Right renal pelvis (tissue), 4 donors: ENCODE data around the gene ZNF428. TPM values are rescaled to one million over a fixed set of nuclear protein-coding genes. Genes with fewer than 3 reads are reported as not detected.
"Not testable (repeated sequence)": the region's sequence is repeated elsewhere in the genome, so short reads cannot be mapped to it uniquely, and the experiment has no call there.

Source experiments
- DNase-seq, 4 donors: peaks; one replicate each; pipeline ENCODE4 v3.0.0-alpha.2; 2013; ENCODE audit warnings: low read depth in 4 of 4, low spot score in 3 of 4, missing footprints in 1 of 4
- polyA plus RNA-seq, 4 donors: library from polyadenylated mRNA; unstranded; fragments of 120-200 nt; gene quantifications; one replicate each; pipeline ENCODE4 v1.2.1, GENCODE V29; 2013; ENCODE audit not compliant: insufficient read length in 4 of 4

The ZNF428 gene
- polyA plus RNA-seq, 4 donors = 76.5 to 141 (median 91.1) TPM

DNA sequence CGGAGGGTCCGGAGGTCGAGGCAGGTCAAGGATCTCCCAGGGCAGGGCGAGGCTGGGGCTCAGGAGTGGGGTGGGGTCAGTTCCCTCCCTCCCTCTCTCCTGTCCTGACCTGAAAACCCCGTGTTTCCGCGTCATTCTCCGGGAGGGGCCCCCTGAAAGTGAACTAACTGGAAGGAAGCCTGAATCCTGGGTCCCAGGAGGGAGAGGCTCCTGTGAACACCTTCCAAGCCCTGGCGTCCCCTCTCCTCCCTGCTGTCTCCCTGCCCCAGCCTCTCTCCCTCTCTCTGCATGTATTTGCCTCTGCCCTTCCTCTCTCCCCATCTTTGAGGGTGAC lies 21.0 kb upstream of the ZNF428 start:
- DNase-seq = no peak

DNA sequence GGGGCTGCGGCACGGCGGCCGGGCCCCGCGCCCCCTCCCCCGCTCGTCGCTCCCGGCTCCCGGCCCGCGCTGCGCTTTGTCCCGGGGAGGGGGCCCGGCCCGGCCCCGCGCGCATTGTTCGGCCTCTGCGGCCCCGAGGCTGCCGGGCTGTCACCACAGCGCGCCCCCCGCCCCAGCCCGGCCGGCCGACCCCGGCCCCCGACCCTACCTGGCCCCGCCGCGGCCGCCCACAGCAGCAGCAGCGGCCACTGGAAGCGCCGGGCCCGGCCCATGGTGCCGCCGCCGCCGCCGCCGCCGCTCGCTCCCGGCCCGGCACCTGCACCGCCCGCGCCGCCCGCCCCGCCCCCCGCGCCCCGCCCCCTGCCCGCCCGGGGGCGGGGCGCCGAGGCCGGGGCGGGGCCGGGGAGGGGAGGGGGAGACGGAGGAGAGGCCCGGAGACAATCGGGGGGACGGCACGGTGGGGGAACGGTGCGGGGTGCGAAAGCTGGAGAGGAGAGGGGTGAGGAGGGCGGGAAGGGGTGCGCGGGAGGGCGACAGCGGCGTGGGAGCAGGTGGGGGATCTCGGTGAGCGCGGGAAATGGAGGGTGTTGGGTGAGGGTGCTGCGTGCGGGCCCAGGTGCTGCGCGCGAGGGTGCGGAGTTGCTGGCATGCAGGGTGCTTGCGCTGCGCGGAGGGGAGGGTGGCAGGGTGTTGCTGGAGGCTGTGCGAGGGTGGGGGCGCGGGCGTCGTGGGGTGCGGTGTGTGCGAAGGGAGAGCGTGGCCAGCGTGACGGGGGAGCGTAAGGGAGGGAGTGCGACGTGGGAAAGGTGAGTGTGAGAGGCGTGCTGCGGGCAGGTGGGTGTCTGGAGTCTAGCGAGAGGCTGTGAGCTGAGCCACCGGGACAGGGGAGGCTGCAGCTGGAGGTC lies 20.3 kb upstream of the ZNF428 start, which contains the start of gene CADM4:
Gene CADM4 (minus strand): TSS at position 332 of the 905 bp plus-strand sequence. CDS start 60 bp downstream, at position 272.
- DNase-seq = no peak

DNA sequence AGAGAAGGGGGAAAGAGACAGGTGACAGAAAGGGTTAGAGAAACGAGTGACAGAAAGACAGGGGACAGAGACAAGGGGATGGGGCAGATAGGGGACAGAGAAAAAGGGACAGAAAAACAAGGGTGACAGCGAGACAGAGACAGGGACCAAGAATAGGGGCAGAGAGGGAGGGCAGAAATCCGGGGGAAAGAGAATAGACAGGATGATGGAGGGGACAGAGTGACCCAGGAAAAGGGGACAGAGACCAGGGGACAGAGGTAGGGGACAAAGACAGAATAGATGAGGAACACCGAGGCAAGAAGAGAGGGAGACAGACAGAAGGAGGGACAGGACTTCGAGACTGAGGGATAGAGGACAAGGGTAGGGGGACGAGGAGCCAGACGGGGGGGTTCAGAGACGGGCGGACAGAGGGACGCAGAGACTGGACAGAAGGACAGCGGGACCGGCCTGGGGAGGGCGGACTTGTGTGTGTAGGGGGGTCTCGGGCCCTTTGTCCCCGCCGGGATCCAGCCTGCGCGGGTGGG lies 19.6 kb upstream of the ZNF428 start:
- DNase-seq = no peak

DNA sequence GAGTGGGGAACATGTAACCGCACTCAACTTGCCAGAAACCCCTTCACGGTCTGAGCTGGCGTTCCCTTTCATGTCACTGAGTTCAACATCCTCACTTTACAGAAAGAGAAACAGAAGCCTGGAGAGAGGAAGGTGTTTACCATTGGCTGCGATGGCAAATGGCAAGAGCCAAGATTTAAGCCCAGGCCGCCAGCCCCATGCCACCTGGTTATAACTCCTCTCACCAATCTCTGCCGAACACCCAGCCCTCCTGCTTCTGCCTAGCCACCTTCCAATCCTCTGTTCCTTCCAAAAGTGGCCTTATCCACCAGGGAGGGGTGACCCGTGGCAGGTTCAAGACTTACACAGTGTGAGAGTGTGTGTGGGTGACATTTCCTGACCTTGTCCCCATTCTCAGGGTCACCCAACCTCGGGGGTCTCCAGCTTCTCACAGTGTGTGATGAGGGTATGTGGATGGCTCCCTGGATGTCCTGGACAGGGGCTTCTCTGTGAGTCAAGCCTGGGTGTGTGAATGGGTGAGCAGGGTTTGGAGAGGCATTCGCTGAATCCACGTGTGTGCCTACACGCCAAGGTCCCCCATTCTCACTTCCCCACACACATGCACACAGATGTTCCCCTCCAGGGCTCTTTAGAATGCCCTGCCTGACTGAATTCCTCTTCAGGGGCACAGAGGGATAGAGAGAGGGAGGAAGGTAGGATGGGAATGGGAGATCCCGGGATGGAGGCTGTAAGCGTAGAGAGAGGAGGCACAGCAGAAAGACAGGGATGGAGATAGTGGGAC lies 19.0 kb upstream of the ZNF428 start:
- no peak for DNase-seq

DNA sequence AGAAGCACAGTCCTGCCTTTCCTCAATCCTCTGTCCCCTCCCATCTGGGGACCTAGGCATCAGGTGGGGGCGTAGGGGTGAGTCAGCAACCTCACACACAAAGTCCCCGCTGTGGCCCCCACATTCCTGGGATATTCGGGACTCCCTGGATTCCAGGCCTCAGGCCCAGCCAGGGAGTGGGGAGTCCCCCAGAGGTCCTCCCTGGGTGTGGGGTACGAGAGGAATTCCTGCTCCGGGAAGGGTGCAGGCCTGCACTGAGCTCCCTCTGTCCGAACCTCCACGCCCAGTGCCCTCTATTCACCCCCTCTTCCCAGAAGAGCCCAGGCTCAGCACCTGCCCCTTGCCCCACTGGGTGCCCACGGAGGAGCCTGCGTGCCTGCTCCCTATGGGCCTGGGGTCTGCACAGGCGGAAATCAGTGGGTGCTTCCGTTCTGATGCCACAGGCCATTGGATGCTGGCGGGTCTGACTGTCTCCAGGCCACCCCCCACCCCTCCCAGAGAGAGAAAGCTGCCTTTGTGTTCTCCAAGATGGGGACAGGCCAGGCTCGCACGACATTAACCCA lies 16.8 kb upstream of the ZNF428 start:
- no peak for DNase-seq

DNA sequence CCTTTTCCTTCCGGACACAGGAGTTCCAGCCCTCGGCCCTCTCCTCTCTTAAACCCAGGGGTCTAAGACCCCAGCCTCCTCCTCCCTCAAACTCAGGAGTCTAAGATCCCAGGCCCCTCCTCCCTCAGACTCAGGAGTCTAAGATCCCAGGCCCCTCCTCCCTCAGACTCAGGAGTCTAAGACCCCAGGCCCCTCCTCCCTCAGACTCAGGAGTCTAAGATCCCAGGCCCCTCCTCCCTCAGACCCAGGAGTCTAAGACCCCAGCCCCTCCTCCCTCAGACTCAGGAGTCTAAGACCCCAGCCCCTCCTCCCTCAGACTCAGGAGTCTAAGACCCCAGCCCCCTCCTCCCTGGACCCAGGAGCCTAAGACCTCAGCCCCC lies 16.1 kb upstream of the ZNF428 start:
- not testable (repeated sequence) for DNase-seq

DNA sequence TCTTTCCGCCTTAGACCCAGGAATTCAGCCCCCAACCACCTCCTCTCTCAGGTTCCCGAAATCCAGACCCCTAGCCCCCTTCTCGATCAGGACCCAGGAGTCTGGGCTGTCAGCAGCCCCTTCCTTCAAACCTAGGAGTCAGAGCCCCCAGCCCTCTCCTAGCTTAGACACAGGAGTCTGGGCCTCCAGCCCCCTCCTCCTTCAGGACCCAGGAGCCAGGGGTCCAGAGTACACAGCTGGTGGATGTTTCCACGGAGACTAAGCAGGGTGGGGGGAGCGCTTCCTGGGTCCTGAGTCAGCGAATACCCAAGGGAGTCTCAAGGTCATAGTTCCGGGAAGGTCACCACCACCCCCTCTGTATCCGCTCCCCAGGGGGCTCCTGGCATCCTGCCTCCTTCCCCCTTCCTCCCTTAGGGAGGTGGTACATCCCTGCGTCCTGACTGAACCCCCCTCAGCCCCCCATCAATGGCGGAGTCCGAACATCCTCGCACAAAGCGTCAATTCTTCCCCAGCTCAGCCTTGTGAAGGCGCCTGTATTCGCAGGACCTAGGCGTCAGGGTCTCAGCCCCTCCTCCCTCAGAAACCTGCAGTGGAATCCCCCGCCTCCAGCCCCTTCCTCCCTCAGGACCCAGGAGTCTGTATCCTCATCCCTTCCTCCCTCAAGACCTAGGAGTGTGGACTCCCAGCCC lies 15.6 kb upstream of the ZNF428 start:
- no peak for DNase-seq

DNA sequence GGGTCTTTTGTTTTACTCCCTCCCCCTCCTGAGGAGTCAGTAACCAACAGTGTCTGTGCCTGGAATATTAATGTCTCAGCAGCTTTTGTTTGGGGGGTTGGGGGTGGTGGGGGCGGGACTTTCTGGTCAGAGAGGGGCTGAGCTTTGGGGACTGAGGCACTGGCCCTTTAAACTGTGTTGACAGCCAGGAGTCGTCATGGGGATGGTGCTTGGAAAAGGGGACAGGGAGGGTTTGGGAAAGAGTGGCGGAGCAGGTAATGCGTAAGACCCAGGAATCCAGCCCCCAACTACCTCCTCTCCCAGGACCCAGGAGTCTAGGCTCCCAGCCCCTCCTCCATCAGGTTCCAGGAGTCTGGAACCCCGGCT lies 15.1 kb upstream of the ZNF428 start:
- no peak for DNase-seq

DNA sequence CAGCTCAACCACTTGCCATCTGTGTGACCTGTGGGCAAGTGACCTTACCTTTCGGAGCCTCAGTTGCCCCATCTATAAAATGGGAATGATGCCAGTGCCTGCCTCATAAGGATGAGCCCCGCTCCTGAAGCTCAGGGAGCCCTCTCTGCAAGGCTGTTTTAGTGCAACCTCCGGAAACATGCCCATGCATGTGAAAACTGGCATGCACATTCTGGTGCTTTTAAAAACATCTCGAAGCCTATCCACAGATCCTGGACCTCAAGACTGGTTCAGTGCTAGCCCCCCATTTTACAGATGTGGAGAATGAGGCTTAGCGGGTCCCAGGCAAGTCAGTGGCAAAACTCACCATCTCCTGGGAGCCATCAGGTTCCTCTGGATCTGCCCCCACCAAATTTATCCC lies 14.6 kb upstream of the ZNF428 start:
- DNase-seq = no peak

DNA sequence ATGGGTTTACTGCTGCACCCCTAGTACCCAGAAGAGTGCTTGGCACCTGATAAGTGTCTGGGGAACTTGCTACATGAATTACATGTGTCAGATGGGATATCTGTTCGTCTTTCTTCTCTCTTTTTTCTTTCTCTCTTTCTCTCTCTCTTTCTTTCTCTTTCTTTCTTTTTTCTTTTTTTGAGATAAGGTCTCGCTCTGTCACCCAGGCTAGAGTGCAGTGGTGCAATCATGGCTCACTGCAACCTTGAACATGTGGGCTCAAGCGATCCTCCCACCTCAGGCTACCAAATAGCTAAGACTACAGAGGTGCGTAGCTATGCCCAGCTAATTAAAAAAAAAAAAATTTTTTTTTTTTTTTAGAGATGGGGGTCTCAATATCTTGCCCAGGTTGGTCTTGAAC lies 14.1 kb upstream of the ZNF428 start:
- no peak for DNase-seq

DNA sequence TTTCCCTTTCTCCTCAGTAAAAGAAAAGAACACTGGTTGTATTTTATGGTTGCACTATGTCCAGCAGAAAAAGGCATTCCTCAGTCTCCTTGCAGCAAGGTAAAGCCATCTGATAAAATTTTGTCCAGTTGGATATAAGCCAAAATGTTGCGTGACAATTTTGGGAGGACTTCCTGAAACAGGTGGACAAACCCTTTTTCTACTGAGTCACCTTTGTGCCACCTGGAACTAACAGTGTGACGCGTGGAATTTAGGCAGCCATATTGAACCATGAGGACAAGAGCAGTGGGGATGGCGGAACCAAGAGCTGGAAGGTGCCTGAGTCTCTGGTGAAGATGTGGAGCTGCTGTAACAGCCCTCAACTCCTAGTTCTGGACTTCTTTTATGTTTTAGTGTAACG lies 12.1 kb upstream of the ZNF428 start:
- DNase-seq = no peak

DNA sequence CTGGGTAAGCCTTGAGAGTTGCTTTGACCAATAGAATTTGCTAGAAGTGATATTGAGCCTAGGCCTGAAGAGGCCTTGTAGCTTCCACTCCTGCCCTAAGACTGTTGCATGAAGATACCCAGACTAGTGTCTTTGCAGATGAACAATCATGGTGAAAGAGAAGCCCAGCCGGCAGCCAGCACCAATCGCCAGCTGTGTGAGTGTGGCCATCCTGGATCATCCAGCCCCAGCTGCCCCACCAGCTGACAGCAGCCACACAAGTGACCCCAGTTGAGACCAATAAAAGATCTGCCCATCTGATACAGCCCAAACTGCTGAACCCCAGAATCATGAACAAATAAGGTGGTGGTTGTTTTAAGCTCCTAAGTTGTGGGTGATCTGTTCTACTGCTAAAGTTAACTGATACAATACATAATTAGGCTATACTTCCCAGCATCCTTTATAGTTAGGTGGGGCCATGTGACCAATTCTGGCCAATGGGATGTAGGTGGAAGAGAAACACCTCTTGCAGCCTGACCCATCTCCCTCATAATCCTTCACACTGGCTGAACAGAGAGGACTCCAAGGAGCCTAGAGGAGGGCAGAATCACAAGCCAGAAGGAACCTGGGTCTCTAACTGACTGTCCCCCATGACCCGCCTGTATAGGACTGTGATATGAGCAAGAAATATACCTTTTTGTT lies 9.4 kb upstream of the ZNF428 start:
- no peak for DNase-seq

DNA sequence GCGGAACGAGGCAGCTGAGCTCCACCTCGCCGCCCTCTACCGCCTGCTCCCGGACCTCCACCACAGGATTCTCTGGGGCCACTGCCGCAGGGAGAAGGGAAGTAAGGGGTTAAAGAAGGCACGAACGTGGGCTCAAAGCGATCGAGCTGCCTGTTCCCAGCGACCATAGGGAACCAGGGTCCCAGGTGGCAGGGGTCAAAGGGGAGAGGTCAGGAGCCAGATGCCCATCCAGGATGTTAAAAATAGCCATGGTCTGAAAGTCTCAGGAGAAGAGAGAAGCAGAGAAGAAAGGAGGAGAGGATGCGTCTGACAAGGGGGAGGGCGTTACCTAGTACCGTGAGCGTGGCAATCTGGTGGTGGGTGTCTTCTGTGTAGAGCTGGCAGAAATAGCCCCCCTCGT lies 7.4 kb upstream of the ZNF428 start:
- no peak for DNase-seq

DNA sequence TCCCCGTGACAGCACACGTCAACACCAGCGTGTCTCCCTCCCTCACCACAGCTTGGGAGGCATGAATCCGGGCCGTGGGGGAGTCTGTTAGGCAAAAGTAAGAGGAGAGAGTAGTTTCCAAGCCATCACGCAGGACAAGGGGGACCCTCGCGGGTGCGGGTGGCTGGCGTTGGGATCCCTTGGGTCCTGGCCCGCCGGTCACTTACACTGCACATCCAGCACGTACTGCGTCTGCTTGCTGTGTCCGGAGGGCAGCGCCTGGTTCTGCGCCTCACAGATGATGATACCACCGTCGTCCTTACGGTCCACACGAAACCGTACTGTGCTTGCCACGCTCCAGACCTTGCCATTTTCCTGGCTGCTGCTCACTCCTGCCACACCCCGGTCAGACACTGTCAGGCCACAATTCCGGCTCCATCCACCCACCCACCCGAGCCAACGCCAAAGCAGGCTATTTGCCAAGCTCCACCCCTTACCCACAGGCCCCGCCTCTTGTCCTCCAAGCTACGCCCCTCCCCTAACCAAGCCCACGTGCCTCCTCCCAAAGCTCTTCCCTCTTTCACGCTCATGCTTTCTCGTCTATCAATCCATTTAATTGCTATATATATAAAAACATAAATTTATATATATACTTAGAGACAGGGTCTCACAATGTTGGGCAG lies 6.6 kb upstream of the ZNF428 start:
- no peak for DNase-seq

DNA sequence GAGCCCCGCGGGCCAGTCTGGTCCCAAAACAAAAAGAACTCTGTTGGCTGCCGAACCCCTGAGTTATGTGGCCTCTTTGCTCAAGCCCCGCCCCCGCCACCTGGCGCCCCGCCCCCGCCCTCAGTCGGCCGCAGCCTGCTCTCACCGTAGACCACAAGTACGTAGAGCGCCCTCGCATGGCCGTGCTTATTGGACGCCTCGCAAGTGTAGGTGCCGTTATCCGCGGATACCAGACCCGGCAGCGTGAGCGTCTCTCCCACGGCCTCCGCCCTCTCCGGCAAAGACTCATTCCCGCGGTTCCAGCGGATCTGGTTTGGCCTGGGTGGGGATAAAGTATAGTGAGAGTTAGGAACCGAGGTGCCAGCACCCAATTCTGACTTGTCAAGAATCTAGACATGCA lies 5.5 kb upstream of the ZNF428 start:
- no peak for DNase-seq

DNA sequence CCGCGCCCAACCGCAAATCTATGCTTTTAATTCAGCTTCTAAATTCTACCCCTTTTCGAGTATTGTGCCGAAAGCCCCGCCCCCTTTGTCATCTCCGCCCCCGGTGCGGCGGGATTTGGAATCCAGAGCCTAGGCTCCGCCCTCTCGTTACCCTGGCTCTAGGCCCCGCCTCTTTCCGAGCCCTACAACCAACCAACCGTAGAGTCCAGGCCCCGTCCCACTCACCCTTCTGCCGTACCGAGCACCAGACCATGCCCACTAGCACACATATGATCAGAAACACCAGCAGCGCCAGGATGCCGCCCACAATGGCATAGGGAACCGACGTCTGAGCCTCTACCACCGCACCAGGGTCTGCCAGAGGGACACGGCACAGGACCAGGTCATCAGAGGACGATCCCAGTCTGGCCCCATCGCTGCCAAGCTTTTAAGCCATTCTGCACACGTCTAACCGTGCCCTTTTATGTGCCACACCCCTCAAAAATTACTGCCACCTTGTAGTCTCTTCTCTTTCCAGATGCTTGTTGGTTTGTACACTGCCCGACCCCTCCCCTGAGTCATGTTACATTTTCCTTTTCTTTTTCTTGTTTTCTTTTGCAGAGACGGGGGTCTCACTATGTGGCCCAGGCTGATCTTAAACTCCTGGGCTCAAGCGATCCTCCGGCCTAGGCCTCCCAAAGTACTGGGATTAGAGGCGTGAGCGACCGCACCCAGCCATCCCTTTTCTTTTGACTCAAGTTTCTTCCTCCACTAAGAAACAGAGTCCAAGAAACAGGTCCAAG lies 4.7 kb upstream of the ZNF428 start:
- DNase-seq = no peak

DNA sequence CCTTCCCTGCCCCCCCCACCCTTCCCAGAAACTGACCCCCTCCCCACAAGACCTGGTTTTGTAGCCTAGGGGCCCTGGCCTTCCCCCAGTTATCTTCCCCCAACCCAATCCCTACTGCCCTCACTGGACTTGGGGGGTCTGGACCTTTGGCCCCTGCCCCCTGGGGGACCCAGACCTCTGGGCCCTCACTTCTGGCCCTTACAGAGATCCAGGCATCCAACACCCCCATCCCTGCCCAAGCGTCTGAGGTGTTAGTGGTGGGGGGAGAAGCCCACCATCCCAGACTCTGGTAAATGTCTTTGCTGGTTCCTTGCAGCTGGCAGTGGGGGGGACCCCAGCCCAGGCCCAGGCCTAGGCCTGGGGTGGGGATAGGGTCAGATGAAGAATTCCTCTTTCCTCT lies 3.5 kb upstream of the ZNF428 start:
- no peak for DNase-seq

DNA sequence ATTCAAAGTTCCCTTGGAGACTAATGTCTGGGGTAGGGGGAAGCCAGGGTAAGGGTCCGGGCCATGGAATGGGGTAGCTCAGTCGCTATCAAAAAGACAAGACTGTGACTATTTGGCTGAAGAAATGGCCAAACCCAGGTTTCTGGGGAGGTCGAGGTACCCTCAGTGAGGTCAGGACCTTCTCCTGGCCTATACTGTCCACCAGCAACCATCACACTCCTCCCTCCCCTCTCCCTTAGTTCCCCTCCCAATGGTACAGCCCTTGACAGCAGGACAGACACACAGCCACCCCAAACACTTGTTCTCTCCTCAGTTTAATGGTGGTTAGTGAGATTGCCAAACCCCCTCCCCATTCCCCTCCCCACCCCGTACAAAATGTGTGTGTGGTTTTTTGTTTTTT lies 2.6 kb upstream of the ZNF428 start:
- no peak for DNase-seq
